ENCODE results near the gene FNDC3A.

The FNDC3A gene

DNA sequence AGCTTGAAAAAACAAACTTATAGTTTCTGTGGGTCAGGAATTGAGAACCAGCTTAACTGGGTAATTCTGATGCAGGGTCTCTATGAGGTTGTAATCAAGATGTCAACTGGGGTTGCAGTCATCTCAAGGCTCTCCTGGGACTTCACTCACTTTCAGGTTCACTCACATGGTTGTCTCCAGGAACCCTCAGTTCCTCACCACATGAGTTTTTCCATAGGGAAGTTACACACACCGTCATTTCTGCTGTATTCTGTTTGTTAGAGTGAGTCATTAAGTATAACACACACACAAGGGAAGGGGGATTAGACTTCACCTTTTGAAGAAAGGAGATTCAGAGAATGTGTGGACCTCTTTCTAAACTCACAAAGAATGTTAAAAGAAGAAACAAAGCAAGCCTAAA, 209.6 kb downstream of the FNDC3A start:
- no peaks in the 10 kb centered on the region for H3K27me3 ChIP-seq (ENCODE audit: control insufficient read depth, insufficient read depth, low read length)
- H3K4me1 ChIP-seq (ENCODE audit: control insufficient read depth, insufficient read depth, low read length) = no peaks in the 10 kb centered on the region
- no peak overlapping the region for H3K9ac ChIP-seq (ENCODE audit: low read length)
- H3K9me3 ChIP-seq (ENCODE audit: control insufficient read depth, low read length) = no peaks in the 10 kb centered on the region
- H3K4me3 ChIP-seq (ENCODE audit: low read length) = no peak overlapping the region
- no peaks in the 10 kb centered on the region for H3K36me3 ChIP-seq (ENCODE audit: control insufficient read depth, insufficient read depth, low read length)

DNA sequence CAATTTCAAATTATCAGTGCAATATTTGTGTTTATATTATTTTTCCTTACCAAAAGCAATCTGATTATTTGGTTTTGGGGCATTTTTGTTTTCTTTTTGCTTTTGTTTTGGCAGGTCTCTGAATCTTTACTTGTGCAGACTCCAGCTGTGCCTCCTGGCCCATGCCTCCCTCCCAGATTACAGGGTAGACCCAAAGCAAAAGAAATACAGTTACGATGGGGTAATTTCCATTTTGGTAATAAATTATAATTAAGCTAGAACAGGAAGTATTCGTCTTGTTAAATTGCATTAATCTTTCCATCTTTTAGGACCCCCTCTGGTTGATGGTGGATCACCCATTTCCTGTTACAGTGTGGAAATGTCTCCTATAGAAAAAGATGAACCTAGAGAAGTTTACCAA, 215.2 kb downstream of the FNDC3A start:
- no peaks in the 10 kb centered on the region for H3K27me3 ChIP-seq (ENCODE audit: control insufficient read depth, insufficient read depth, low read length)
- no peak overlapping the region for H3K4me3 ChIP-seq (ENCODE audit: low read length)
- no peak overlapping the region for H3K9ac ChIP-seq (ENCODE audit: low read length)
- H3K36me3 ChIP-seq (ENCODE audit: control insufficient read depth, insufficient read depth, low read length) = no peaks in the 10 kb centered on the region
- H3K9me3 ChIP-seq (ENCODE audit: control insufficient read depth, low read length) = no peaks in the 10 kb centered on the region
- no peaks in the 10 kb centered on the region for H3K4me1 ChIP-seq (ENCODE audit: control insufficient read depth, insufficient read depth, low read length)

DNA sequence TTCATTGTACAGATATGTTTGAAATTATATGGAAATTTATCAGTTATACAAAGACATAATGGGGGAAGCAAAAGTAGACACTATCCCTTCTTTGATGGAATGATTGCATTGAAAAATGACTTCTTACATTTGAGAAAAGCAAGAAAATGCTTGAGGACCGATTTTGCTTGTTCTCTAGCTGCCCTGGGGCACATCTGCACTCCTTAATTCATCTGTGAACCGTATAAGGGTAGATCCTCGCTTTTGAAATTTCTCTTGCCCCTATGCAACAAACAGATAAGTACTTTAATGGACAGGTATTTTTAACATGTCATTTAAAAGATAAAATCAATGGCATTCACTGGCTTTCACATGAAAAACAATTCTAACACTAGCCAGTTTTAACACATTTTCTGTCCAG, 230.9 kb downstream of the FNDC3A start:
- Histone ChIP-seq H3K9me3 (ENCODE audit: control insufficient read depth, low read length) (no peaks in the 10 kb centered on the region), H3K36me3 (ENCODE audit: control insufficient read depth, insufficient read depth, low read length) (peaks cover 6% of the 10 kb centered on the region)

DNA sequence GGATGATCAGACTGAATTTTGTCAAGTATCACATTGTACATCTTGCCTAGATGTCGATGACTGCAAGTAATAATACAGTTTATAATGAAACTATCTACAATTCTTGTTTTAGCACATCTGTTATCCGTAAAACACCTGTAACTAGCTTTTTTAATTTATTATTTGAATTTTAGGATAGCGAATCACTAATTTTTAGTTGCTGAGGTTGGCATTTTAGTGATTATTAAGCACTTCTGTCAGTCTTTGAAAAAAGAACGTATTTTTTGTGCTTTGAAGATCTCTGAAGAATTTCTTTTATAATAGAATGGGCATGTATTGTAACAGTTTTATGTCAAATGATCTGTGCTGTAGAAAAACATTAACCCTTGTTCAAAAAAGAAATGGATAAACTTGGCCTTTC, 232.9 kb downstream of the FNDC3A start:
- H3K9ac ChIP-seq (ENCODE audit: low read length) = no peak overlapping the region
- H3K4me3 ChIP-seq (ENCODE audit: low read length) = no peak overlapping the region
- H3K4me1 ChIP-seq (ENCODE audit: control insufficient read depth, insufficient read depth, low read length) = no peaks in the 10 kb centered on the region
- peaks cover 6% of the 10 kb centered on the region for H3K36me3 ChIP-seq (ENCODE audit: control insufficient read depth, insufficient read depth, low read length)
- H3K27me3 ChIP-seq (ENCODE audit: control insufficient read depth, insufficient read depth, low read length) = no peaks in the 10 kb centered on the region
- H3K9me3 ChIP-seq (ENCODE audit: control insufficient read depth, low read length) = no peaks in the 10 kb centered on the region

More for the DNA sequence above, 230.9 kb downstream of the FNDC3A start:
- Histone ChIP-seq H3K4me3 (ENCODE audit: low read length) (no peak overlapping the region), H3K9ac (ENCODE audit: low read length) (no peak overlapping the region), H3K27me3 (ENCODE audit: control insufficient read depth, insufficient read depth, low read length) (no peaks in the 10 kb centered on the region), H3K4me1 (ENCODE audit: control insufficient read depth, insufficient read depth, low read length) (no peaks in the 10 kb centered on the region)

DNA sequence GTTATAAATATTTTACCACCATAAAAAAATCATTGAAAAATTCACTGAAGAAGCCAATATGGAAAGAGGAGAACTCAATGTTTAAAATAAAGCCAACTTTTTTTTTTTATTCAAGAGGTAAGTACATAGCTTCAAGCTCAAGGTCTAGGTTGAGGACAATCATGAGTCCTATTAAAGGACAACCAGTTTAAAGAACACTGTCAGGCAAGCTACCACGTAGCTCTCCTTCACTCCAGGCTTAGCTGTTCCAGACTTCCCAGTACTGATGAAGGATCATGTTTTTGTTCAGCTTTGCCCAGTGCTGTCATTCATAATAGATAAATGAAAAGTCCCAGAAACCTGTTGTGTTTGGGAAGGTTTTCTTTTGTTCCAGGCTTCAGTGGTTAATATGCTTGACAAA, 234.4 kb downstream of the FNDC3A start:
- Histone ChIP-seq H3K9me3 (ENCODE audit: control insufficient read depth, low read length) (no peaks in the 10 kb centered on the region), H3K4me3 (ENCODE audit: low read length) (no peak overlapping the region), H3K9ac (ENCODE audit: low read length) (no peak overlapping the region), H3K27me3 (ENCODE audit: control insufficient read depth, insufficient read depth, low read length) (no peaks in the 10 kb centered on the region), H3K36me3 (ENCODE audit: control insufficient read depth, insufficient read depth, low read length) (no peaks in the 10 kb centered on the region), H3K4me1 (ENCODE audit: control insufficient read depth, insufficient read depth, low read length) (no peaks in the 10 kb centered on the region)

DNA sequence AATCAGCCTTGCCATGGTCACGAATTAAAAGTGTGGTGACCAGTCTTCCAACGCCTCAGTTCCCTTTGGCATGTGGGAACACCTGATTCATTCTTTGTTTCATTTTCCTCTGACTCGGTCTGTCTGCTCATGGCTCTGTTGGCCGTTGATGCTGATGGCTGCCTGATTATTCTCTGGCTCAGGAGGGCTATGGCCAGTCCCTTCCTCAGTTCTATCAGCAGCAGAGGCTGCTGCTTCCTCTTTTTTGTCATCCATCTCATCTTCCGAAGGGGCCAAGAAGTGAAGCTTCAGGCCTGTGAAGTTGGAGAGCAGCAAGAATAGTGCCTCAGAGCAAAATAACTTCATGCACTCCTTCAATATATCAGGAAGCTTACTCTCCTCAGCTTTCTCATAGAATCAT, 235.0 kb downstream of the FNDC3A start:
- no peaks in the 10 kb centered on the region for H3K36me3 ChIP-seq (ENCODE audit: control insufficient read depth, insufficient read depth, low read length)
- H3K4me3 ChIP-seq (ENCODE audit: low read length) = no peak overlapping the region
- no peaks in the 10 kb centered on the region for H3K4me1 ChIP-seq (ENCODE audit: control insufficient read depth, insufficient read depth, low read length)
- H3K27me3 ChIP-seq (ENCODE audit: control insufficient read depth, insufficient read depth, low read length) = no peaks in the 10 kb centered on the region
- no peaks in the 10 kb centered on the region for H3K9me3 ChIP-seq (ENCODE audit: control insufficient read depth, low read length)
- H3K9ac ChIP-seq (ENCODE audit: low read length) = no peak overlapping the region

DNA sequence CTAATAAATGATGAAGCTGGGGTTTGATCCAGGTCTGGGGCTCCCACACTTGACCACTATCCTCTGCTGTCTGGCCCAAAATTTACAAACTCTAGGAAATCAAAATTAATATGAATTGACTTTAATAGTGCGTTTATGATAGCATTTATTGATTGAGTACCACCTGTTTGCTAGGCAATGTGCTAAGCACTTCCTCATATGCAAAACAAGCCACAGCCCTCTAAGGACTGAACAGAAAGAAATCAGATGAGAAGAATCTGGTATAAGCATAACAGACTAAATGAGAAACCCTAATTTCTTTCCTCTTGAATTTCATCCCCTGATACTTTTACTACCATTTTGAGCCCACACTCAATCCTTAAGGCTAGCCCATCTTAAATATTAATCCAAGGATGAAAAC, 237.8 kb downstream of the FNDC3A start:
- Histone ChIP-seq H3K9ac (ENCODE audit: low read length) (no peak overlapping the region), H3K4me3 (ENCODE audit: low read length) (no peak overlapping the region), H3K36me3 (ENCODE audit: control insufficient read depth, insufficient read depth, low read length) (no peaks in the 10 kb centered on the region), H3K9me3 (ENCODE audit: control insufficient read depth, low read length) (no peaks in the 10 kb centered on the region), H3K4me1 (ENCODE audit: control insufficient read depth, insufficient read depth, low read length) (peaks cover 17% of the 10 kb centered on the region), H3K27me3 (ENCODE audit: control insufficient read depth, insufficient read depth, low read length) (no peaks in the 10 kb centered on the region)

DNA sequence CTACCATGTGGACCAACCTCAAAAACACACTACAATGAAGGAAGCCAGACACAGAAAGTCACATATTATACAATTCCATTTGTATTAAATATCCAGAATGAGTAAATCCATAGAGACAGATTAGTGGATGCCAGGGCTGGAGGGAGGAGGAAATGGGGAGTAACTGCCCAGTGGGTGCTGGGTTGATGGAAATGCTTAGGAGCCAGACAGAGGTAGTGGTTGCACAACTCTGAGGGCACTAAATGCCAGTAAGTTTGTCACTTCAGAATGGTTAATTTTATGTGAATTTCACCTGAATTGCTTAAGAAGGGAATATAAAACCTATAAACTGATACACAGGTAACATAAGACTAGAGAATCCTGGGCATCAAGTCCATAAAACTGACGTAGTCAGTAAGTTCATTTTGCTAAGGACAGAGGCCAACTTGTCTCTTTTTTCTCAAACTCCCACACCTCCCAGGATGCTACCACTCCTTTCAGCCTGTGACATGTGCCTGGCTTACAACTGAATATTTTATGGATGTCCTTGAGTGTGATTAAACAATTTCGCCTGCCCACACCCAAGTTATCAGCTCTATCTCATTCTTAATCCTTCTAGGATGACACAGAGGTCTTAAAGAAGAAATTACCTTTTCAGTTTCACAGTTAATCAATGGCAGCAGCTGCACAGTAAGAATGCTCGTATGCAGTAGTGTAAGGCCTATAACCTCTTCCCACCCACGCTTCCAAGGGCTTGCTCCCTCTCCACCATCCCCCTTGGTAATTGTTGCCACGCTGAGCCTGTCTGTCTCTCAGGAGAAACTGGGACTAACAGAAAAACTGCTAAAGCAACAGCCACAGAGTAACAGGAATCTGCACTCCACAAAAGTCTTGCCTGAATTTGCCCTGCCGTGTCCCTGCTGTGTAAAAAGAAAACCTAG, 238.5 kb downstream of the FNDC3A start:
- H3K4me1 ChIP-seq (ENCODE audit: control insufficient read depth, insufficient read depth, low read length) = peaks cover 17% of the 10 kb centered on the region
- no peaks in the 10 kb centered on the region for H3K27me3 ChIP-seq (ENCODE audit: control insufficient read depth, insufficient read depth, low read length)

DNA sequence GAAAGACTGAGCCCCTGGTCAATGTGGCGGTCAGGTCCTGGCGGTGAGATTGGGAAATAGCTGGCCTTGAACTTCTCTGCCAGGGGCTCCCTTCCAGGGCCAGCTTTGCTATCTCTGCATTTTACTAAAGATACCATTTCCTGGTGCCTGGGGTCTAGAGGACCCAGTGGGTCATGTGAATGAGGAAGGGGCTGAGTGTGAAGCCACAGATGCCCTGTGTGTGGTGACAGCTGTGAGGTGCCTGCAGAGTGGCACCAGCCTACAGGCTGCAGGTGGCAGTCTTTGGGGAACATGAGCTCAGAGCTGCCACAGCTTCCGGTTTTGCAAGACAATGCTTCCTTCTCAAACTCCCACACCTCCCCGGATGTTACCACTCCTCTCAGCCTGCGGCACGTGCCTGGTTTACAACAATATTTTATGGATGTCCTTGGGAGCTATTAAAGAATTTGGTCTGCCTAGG, 239.2 kb downstream of the FNDC3A start:
- Histone ChIP-seq H3K9me3 (ENCODE audit: control insufficient read depth, low read length) (no peaks in the 10 kb centered on the region), H3K9ac (ENCODE audit: low read length) (no peak overlapping the region), H3K27me3 (ENCODE audit: control insufficient read depth, insufficient read depth, low read length) (peaks cover 6% of the 10 kb centered on the region), H3K4me3 (ENCODE audit: low read length) (no peak overlapping the region), H3K36me3 (ENCODE audit: control insufficient read depth, insufficient read depth, low read length) (no peaks in the 10 kb centered on the region), H3K4me1 (ENCODE audit: control insufficient read depth, insufficient read depth, low read length) (peaks cover 21% of the 10 kb centered on the region)

More for the DNA sequence above, 238.5 kb downstream of the FNDC3A start:
- Histone ChIP-seq H3K9me3 (ENCODE audit: control insufficient read depth, low read length) (no peaks in the 10 kb centered on the region), H3K9ac (ENCODE audit: low read length) (no peak overlapping the region), H3K4me3 (ENCODE audit: low read length) (no peak overlapping the region), H3K36me3 (ENCODE audit: control insufficient read depth, insufficient read depth, low read length) (no peaks in the 10 kb centered on the region)

DNA sequence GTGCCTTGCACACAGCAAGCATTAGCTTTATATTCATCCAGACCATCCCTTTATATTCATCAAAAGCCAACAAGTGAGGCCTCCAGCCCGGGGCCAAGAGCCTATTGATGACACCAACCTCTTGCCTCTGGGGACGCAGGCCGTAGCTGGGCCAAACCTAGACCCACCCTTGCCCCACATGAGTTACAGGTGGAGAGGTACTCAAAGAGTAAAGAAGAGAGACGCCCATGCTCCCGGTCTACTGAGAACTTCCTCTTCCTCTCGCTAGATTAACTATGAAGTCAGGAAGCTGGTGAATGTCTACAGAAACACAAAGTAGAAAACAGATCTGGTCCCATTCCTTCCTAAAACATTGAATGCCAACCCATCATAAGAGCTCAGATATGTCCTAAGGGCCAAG, 240.6 kb downstream of the FNDC3A start:
- peaks cover 20% of the 10 kb centered on the region for H3K27me3 ChIP-seq (ENCODE audit: control insufficient read depth, insufficient read depth, low read length)
- no peak overlapping the region for H3K9ac ChIP-seq (ENCODE audit: low read length)
- no peaks in the 10 kb centered on the region for H3K9me3 ChIP-seq (ENCODE audit: control insufficient read depth, low read length)
- H3K4me3 ChIP-seq (ENCODE audit: low read length) = no peak overlapping the region
- peaks cover 26% of the 10 kb centered on the region for H3K4me1 ChIP-seq (ENCODE audit: control insufficient read depth, insufficient read depth, low read length)
- H3K36me3 ChIP-seq (ENCODE audit: control insufficient read depth, insufficient read depth, low read length) = no peaks in the 10 kb centered on the region

DNA sequence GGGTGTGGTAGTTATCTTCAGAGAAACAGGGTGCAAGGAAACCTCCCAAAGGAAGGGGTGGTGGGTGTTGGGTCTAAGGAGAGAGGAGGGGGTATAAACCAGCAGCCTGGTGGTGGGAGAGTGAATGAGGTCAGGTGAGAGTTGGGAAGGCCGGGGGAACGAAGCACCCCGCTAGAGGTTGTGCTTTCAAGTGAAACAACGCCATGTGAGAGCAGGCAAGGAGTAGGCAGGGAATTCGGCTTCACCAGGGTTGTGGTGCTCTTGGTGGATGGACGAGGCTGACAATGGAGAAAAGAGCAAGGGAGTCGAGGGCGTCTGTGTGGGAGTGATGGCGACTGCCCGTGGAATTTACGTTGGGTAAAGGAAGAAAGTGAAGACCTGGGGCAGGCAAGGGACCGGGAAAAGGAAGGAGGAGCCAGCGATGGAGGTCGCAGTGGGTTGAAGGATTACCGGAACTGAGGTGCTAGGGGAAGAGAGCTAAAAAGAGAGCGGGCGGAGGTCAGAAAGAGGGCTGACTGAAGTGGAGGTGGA, 242.3 kb downstream of the FNDC3A start:
- H3K9me3 ChIP-seq (ENCODE audit: control insufficient read depth, low read length) = no peaks in the 10 kb centered on the region
- H3K4me3 ChIP-seq (ENCODE audit: low read length) = no peak overlapping the region
- peaks cover 26% of the 10 kb centered on the region for H3K4me1 ChIP-seq (ENCODE audit: control insufficient read depth, insufficient read depth, low read length)
- no peak overlapping the region for H3K9ac ChIP-seq (ENCODE audit: low read length)
- H3K36me3 ChIP-seq (ENCODE audit: control insufficient read depth, insufficient read depth, low read length) = no peaks in the 10 kb centered on the region
- peaks cover 33% of the 10 kb centered on the region for H3K27me3 ChIP-seq (ENCODE audit: control insufficient read depth, insufficient read depth, low read length)

DNA sequence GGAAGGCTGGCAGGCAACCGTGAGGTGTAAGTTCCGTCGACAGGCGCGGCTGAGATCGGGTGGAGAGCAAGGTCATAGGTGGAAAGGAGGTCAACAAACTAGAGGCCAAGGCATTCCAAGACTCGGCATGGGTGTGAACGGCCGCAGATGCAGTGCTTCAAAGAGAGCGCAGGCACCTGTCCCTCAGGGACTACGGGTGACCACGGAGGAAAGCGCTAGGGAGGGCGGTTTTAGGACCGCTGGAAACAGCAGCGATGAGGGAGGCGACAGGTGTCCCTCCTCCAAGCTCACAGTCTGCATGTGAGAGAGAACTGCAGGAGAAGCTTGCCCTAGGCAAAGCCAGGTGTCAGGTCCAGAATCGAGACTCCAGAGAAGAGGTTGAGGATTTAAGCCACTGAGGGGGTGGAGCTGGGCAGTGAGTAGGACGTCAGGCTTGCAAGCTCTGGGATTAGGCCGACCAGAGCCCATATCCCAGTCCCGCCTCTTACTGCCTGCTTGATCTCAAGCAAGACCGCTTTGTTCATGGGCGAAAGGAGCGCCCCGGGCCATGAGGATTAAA, 242.9 kb downstream of the FNDC3A start:
- H3K4me3 ChIP-seq (ENCODE audit: low read length) = no peak overlapping the region
- no peaks in the 10 kb centered on the region for H3K36me3 ChIP-seq (ENCODE audit: control insufficient read depth, insufficient read depth, low read length)
- no peaks in the 10 kb centered on the region for H3K9me3 ChIP-seq (ENCODE audit: control insufficient read depth, low read length)
- peaks cover 33% of the 10 kb centered on the region for H3K27me3 ChIP-seq (ENCODE audit: control insufficient read depth, insufficient read depth, low read length)
- H3K9ac ChIP-seq (ENCODE audit: low read length) = no peak overlapping the region
- H3K4me1 ChIP-seq (ENCODE audit: control insufficient read depth, insufficient read depth, low read length) = peaks cover 26% of the 10 kb centered on the region
